Keratinocyte (primary cell): Measurements from ENCODE around the gene SH3BP5. TPM values are rescaled to one million over a fixed set of nuclear protein-coding genes. Genes with fewer than 3 reads are reported as not detected.

ENCODE experiments used
- DNase-seq: peaks from one replicate; pipeline ENCODE4 v3.0.0-alpha.2; 2011; ENCODE audit warnings: low read depth, missing footprints, low spot score
- FAIRE-seq: peaks from 2 replicates; lab custom pipeline; 2011; peaks lifted over from hg19 to GRCh38; lab: Jason Lieb, UNC
- H2AFZ ChIP-seq: 2 replicates; pipeline ENCODE4 v1.6.0; 2012; ENCODE audit warnings: low read length, control low read depth, inconsistent platforms; ENCODE audit not compliant: control insufficient read depth
- H3K27ac ChIP-seq: 2 replicates; pipeline ENCODE4 v1.5.1; 2011; ENCODE audit warnings: low read length; ENCODE audit not compliant: control insufficient read depth, insufficient read depth
- H3K27me3 ChIP-seq: 3 replicates; pipeline ENCODE4 v1.6.0; 2011; ENCODE audit warnings: low read length; ENCODE audit not compliant: control insufficient read depth, insufficient read depth; ENCODE audit errors: extremely low read depth
- H3K36me3 ChIP-seq, 2 experiments: 2 replicates in 1 of 2; 3 replicates in 1 of 2; pipeline ENCODE4 v1.5.1; 2011; ENCODE audit warnings: low read length in 2 of 2, mild to moderate bottlenecking in 1 of 2; ENCODE audit not compliant: control insufficient read depth in 2 of 2, insufficient read depth in 2 of 2; ENCODE audit errors: extremely low read depth in 1 of 2
- H3K4me1 ChIP-seq: 3 replicates; pipeline ENCODE4 v1.5.1; 2011; ENCODE audit warnings: low read length; ENCODE audit not compliant: control insufficient read depth, insufficient read depth; ENCODE audit errors: extremely low read depth
- H3K4me2 ChIP-seq: 3 replicates; pipeline ENCODE4 v1.6.0; 2011; ENCODE audit warnings: low read depth, low read length; ENCODE audit not compliant: control insufficient read depth, insufficient read depth; ENCODE audit errors: extremely low read depth
- H3K4me3 ChIP-seq, 3 experiments: fragments of 200-600 bp in 1 of 3; sonication (generic) in 1 of 3; 2 replicates in 2 of 3; 3 replicates in 1 of 3; pipeline ENCODE4 v1.5.1; 2011 to 2016; ENCODE audit warnings: low read length in 3 of 3, mild to moderate bottlenecking in 3 of 3, control low read depth in 2 of 3, inconsistent platforms in 1 of 3, low read depth in 1 of 3, mixed read lengths in 1 of 3, mixed run types in 1 of 3, moderate library complexity in 1 of 3; ENCODE audit not compliant: control insufficient read depth in 2 of 3, insufficient read depth in 2 of 3; ENCODE audit errors: extremely low read depth in 1 of 3
- H3K79me2 ChIP-seq: 2 replicates; pipeline ENCODE4 v1.6.0; 2012; ENCODE audit warnings: low read length; ENCODE audit not compliant: control insufficient read depth, insufficient read depth
- H3K9ac ChIP-seq: 3 replicates; pipeline ENCODE4 v1.6.0; 2011; ENCODE audit warnings: low read length; ENCODE audit not compliant: control insufficient read depth, insufficient read depth; ENCODE audit errors: extremely low read depth
- H3K9me1 ChIP-seq: 3 replicates; pipeline ENCODE4 v1.6.0; 2011; ENCODE audit warnings: low read length; ENCODE audit not compliant: control insufficient read depth, insufficient read depth; ENCODE audit errors: extremely low read depth
- H3K9me3 ChIP-seq: 2 replicates; pipeline ENCODE4 v1.5.1; 2012; ENCODE audit warnings: low read depth, low read length; ENCODE audit not compliant: control insufficient read depth
- H4K20me1 ChIP-seq: 3 replicates; pipeline ENCODE4 v1.6.0; 2011; ENCODE audit warnings: low read length; ENCODE audit not compliant: control insufficient read depth, insufficient read depth; ENCODE audit errors: extremely low read depth
- CTCF ChIP-seq, 3 experiments: IDR thresholded peaks in 1 of 3; conservative IDR thresholded peaks in 1 of 3; optimal IDR thresholded peaks in 1 of 3; 2 replicates in 2 of 3; 3 replicates in 1 of 3; pipeline versions ENCODE3 to v1.5.1; 2011; ENCODE audit warnings: low read length in 3 of 3, mild to moderate bottlenecking in 3 of 3, moderate library complexity in 2 of 3, control low read depth in 1 of 3, inconsistent platforms in 1 of 3; ENCODE audit not compliant: insufficient read depth in 2 of 3; ENCODE audit errors: extremely low read depth in 1 of 3
- EZH2 ChIP-seq: IDR thresholded peaks from one replicate; pipeline ENCODE4 v1.6.1; 2012; ENCODE audit warnings: inconsistent platforms, mild to moderate bottlenecking, low read length, moderate library complexity
- dilution Hi-C: fragments of 300-500 bp; cut with MboI; formaldehyde crosslinking; loops from one replicate; pipeline ENCODE4 v1.7.0; 2020; ENCODE audit warnings: low sequenced_read_pairs; ENCODE audit not compliant: extremely low pct_ligation_motif_present
- polyA plus RNA-seq, 5 experiments: library from polyadenylated mRNA; depleted of rRNA in 3 of 5; stranded (reverse) in 3 of 5; stranded (forward) in 1 of 5; unstranded in 1 of 5; fragments of >200 nt; gene quantifications; 1 replicate in 1 of 5; 2 replicates in 3 of 5; 3 replicates in 1 of 5; pipeline versions ENCODE4 v1.2.1 to v1.2.3, GENCODE V29; 2011 to 2012; ENCODE audit warnings: missing spikeins in 2 of 5, low read depth in 1 of 5, low replicate concordance in 1 of 5

SH3BP5 gene
- polyA plus RNA-seq, 1 donor (not counting 4 experiments of a cell fraction or from before 2014, with no cell fraction given): 13.4 TPM

DNA sequence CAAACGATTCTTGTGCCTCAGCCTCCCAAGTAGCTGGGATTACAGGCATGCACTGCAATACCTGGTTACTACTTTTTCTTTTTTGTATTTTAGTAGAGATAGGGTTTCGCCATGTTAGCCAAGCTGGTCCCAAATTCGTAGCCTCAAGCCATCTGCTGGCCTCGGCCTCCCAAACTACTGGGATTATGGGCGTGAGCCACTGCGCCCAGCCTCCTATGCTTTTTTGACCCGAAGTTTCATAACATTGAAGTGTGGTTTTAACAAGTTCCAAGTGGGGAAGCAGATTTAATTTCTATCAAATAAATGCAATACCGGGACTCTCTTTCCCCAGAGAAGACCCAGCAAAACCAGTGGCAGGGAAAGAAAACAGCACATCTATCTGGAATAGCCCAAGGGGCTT lies 13.7 kb downstream of the SH3BP5 start:
- FAIRE-seq: no peak

DNA sequence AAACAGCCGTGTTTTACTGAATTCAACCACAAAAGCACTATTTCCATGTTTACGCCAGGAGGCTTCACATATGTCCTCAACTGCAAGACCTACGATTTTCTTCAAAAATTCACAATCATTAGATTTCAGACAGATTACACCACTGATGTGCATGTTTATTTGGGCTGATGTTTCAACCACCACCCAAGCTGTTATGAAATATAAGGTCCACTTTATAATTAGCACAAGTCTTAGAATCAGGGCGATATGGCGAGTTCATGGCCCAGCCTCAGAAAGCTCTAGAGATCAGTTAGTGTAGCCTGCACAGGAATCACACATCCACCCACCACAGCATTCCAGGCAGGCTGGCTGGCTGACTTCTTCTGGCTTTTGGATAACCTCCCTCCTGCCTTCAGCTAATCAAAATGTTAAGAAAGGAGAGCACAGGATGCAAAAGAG lies 15.4 kb downstream of the SH3BP5 start:
- Histone ChIP-seq H3K4me1 (peaks cover 23% of the 10 kb centered on the region), H3K4me3 (no peak overlapping the region), H3K79me2 (no peaks in the 10 kb centered on the region), H3K9me1 (no peaks in the 10 kb centered on the region), H2AFZ (no peak overlapping the region), H3K4me2 (peak overlapping the region; percentile 22), H3K27ac (no peak overlapping the region), H3K27me3 (no peaks in the 10 kb centered on the region), H3K36me3 (no peaks in the 10 kb centered on the region), H3K9me3 (no peaks in the 10 kb centered on the region), H4K20me1 (no peaks in the 10 kb centered on the region), H3K9ac (peak overlapping the region; percentile 11)
- dilution Hi-C loops: no loop called here
- TF ChIP-seq EZH2 (no peak), CTCF (optimal IDR thresholded peaks at IDR 0.05 in 1 of 3, IDR thresholded peaks at IDR 0.05 in 1 of 3, conservative IDR thresholded peaks at IDR 0.05 in 1 of 3; ENCODE audit: extremely low read depth in 1 of 3, insufficient read depth in 2 of 3, low read length in 3 of 3) (no peak)
- FAIRE-seq (no peak), DNase-seq (no peak)

More for the DNA sequence above, 13.7 kb downstream of the SH3BP5 start:
- no peak overlapping the region for H2AFZ ChIP-seq
- H3K9ac ChIP-seq: no peak overlapping the region
- H3K27me3 ChIP-seq: no peaks in the 10 kb centered on the region
- H3K4me2 ChIP-seq: no peak overlapping the region
- no peak for DNase-seq
- no peak overlapping the region for H3K27ac ChIP-seq
- H3K4me3 ChIP-seq: no peak overlapping the region
- peaks cover 23% of the 10 kb centered on the region for H3K4me1 ChIP-seq
- H4K20me1 ChIP-seq: no peaks in the 10 kb centered on the region
- H3K79me2 ChIP-seq: no peaks in the 10 kb centered on the region
- no peaks in the 10 kb centered on the region for H3K9me3 ChIP-seq
- H3K9me1 ChIP-seq: no peaks in the 10 kb centered on the region
- H3K36me3 ChIP-seq: no peaks in the 10 kb centered on the region
- dilution Hi-C loops: no loop called here
- TF ChIP-seq EZH2 (no peak), CTCF (optimal IDR thresholded peaks at IDR 0.05 in 1 of 3, IDR thresholded peaks at IDR 0.05 in 1 of 3, conservative IDR thresholded peaks at IDR 0.05 in 1 of 3; ENCODE audit: extremely low read depth in 1 of 3, insufficient read depth in 2 of 3, low read length in 3 of 3) (no peak)
